Endothelial cell of umbilical vein (primary cell): Measurements from ENCODE around the gene APCDD1. TPM values are rescaled to one million over a fixed set of nuclear protein-coding genes. Genes with fewer than 3 reads are reported as not detected.

Experiments used
- BruUV-seq: library from RNA; stranded (reverse); fragments of 400-500 nt; replicated peaks from 2 replicates; lab custom pipeline; 2021; lab: Mats Ljungman, UMichigan
- CTCF ChIA-PET: fragments of 300-600, 350-600 bp; sonication (Branson Sonifier 250); formaldehyde crosslinking; loops from one replicate; lab custom pipeline; 2021; ENCODE audit warnings: antibody characterized with exemption, inconsistent platforms; lab: Charles Lee
- POLR2A ChIA-PET: fragments of 300-600, 350-600 bp; sonication (Branson Sonifier 250); formaldehyde crosslinking; loops from one replicate; lab custom pipeline; 2021; ENCODE audit warnings: antibody characterized with exemption, inconsistent platforms; lab: Charles Lee
- DNase-seq: peaks from one replicate; pipeline ENCODE4 v3.0.0-alpha.2; 2011; ENCODE audit warnings: low read depth, low spot score
- FAIRE-seq: peaks from 2 replicates; lab custom pipeline; 2011; peaks lifted over from hg19 to GRCh38; lab: Jason Lieb, UNC
- H2AFZ ChIP-seq: 2 replicates; pipeline ENCODE4 v1.6.0; 2012; ENCODE audit warnings: low read depth, low read length, control low read depth, inconsistent platforms
- H3K27ac ChIP-seq: 2 replicates; pipeline ENCODE4 v1.5.1; 2011; ENCODE audit warnings: low read depth, mild to moderate bottlenecking, control low read depth, low read length, moderate library complexity; ENCODE audit not compliant: insufficient read depth
- H3K27me3 ChIP-seq, 2 experiments: 2 replicates each; pipeline versions ENCODE4 v1.6.0 to v1.6.1; 2011; ENCODE audit warnings: low read length in 2 of 2, mixed read lengths in 1 of 2; ENCODE audit not compliant: control insufficient read depth in 2 of 2, insufficient read depth in 2 of 2
- H3K36me3 ChIP-seq, 2 experiments: 2 replicates in 1 of 2; 3 replicates in 1 of 2; pipeline ENCODE4 v1.5.1; 2011; ENCODE audit warnings: low read length in 2 of 2, mild to moderate bottlenecking in 1 of 2, moderate library complexity in 1 of 2; ENCODE audit not compliant: control insufficient read depth in 2 of 2, insufficient read depth in 2 of 2; ENCODE audit errors: extremely low read depth in 1 of 2
- H3K4me1 ChIP-seq: 3 replicates; pipeline ENCODE4 v1.5.1; 2011; ENCODE audit warnings: mild to moderate bottlenecking, low read length; ENCODE audit not compliant: control insufficient read depth, insufficient read depth; ENCODE audit errors: extremely low read depth
- H3K4me2 ChIP-seq: 2 replicates; pipeline ENCODE4 v1.6.1; 2011; ENCODE audit warnings: low read length, control low read depth, mixed read lengths; ENCODE audit not compliant: insufficient read depth
- H3K4me3 ChIP-seq, 3 experiments: fragments of 200-600 bp in 1 of 3; sonication (generic), shearing (Covaris generic) in 1 of 3; replicated peaks in 1 of 3; 2 replicates each; pipeline ENCODE4 v1.5.1; 2011 to 2016; ENCODE audit warnings: control low read depth in 3 of 3, low read length in 3 of 3, mild to moderate bottlenecking in 2 of 3, inconsistent platforms in 1 of 3, low read depth in 1 of 3, moderate library complexity in 1 of 3; ENCODE audit not compliant: insufficient read depth in 1 of 3
- H3K79me2 ChIP-seq: 2 replicates; pipeline ENCODE4 v1.6.0; 2012; ENCODE audit warnings: low read length, inconsistent platforms; ENCODE audit not compliant: control insufficient read depth, insufficient read depth
- H3K9ac ChIP-seq: replicated peaks from 2 replicates; pipeline ENCODE3; 2011; ENCODE audit warnings: low read length, control low read depth; ENCODE audit not compliant: insufficient read depth; ENCODE audit errors: extremely low read depth
- H3K9me1 ChIP-seq: replicated peaks from 3 replicates; pipeline ENCODE4 v1.6.0; 2011; ENCODE audit warnings: mild to moderate bottlenecking, low read length; ENCODE audit not compliant: control insufficient read depth, insufficient read depth; ENCODE audit errors: extremely low read depth
- H3K9me3 ChIP-seq: replicated peaks from 2 replicates; pipeline ENCODE4 v1.5.1; 2012; ENCODE audit warnings: low read length, inconsistent platforms; ENCODE audit not compliant: control insufficient read depth, insufficient read depth
- H4K20me1 ChIP-seq: replicated peaks from 2 replicates; pipeline ENCODE3; 2011; ENCODE audit warnings: mild to moderate bottlenecking, low read length; ENCODE audit not compliant: control insufficient read depth, insufficient read depth; ENCODE audit errors: extremely low read depth
- CTCF ChIP-seq, 2 donors: IDR thresholded peaks; 1 replicate in 1 of 2; 2 replicates in 1 of 2; pipeline ENCODE4 v1.5.1; 2011; ENCODE audit warnings: low read length in 2 of 2, mild to moderate bottlenecking in 2 of 2, moderate library complexity in 2 of 2, control low read depth in 1 of 2, inconsistent platforms in 1 of 2, low read depth in 1 of 2; ENCODE audit not compliant: insufficient read depth in 1 of 2; ENCODE audit errors: extremely low read depth in 1 of 2
- EZH2 ChIP-seq: IDR thresholded peaks from 2 replicates; pipeline ENCODE4 v1.6.1; 2012; ENCODE audit warnings: borderline replicate concordance, low read depth, mild to moderate bottlenecking, moderate library complexity, low read length, inconsistent platforms; ENCODE audit not compliant: severe bottlenecking
- JUN ChIP-seq: IDR thresholded peaks from 2 replicates; pipeline ENCODE4 v1.6.1; 2011; ENCODE audit warnings: borderline replicate concordance, low read depth; ENCODE audit not compliant: insufficient read length, insufficient read depth
- MAX ChIP-seq: IDR thresholded peaks from 2 replicates; pipeline ENCODE4 v1.6.1; 2011; ENCODE audit not compliant: insufficient read depth, insufficient read length
- POLR2A ChIP-seq: IDR thresholded peaks from 2 replicates; pipeline ENCODE4 v1.6.1; 2012; ENCODE audit warnings: low read depth, mild to moderate bottlenecking, control low read depth, low read length
- POLR2AphosphoS5 ChIP-seq: IDR thresholded peaks from 2 replicates; pipeline ENCODE4 v1.6.1; 2012; ENCODE audit warnings: low read depth, mild to moderate bottlenecking, control low read depth, low read length, moderate library complexity; ENCODE audit not compliant: insufficient read depth
- dilution Hi-C: fragments of 300-500 bp; cut with MboI; formaldehyde crosslinking; loops from one replicate; pipeline ENCODE4 v1.15.0; 2019; ENCODE audit warnings: low sequenced_read_pairs; ENCODE audit not compliant: extremely low pct_ligation_motif_present
- intact Hi-C: fragments of 100-400 bp; cut with micrococcal nuclease; formaldehyde crosslinking; loops from one replicate; pipeline ENCODE4 v1.10.0; 2022
- polyA plus RNA-seq, 4 experiments: library from polyadenylated mRNA; depleted of rRNA in 3 of 4; stranded (reverse) in 3 of 4; unstranded in 1 of 4; fragments of >200 nt; gene quantifications; 2 replicates each; pipeline versions ENCODE4 v1.2.1 to v1.2.3, GENCODE V29; 2011 to 2012; ENCODE audit warnings: missing spikeins in 1 of 4
- total RNA-seq: library from RNA; stranded (reverse); gene quantifications from 2 replicates; pipeline ENCODE4 v1.2.3, GENCODE V29; 2021

Gene APCDD1
- total and polyA plus RNA-seq, 2 donors (not counting 3 experiments of a cell fraction or from before 2014, with no cell fraction given), result 0.95 to 1.4 TPM

GRCh38 chr18:10488017-10488416, 33.6 kb downstream of the APCDD1 start:
- Histone ChIP-seq H4K20me1 (no peaks in the 10 kb centered on the region), H2AFZ (no peak overlapping the region), H3K27me3 (peaks cover 1 to 2% of the 10 kb centered on the region in 2 experiments), H3K4me1 (no peaks in the 10 kb centered on the region), H3K27ac (no peak overlapping the region), H3K4me3 (no peak overlapping the region), H3K4me2 (no peak overlapping the region), H3K9me1 (no peaks in the 10 kb centered on the region), H3K9me3 (no peaks in the 10 kb centered on the region), H3K36me3 (no peaks in the 10 kb centered on the region), H3K9ac (no peak overlapping the region), H3K79me2 (no peaks in the 10 kb centered on the region)
- BruUV-seq, result no TSS peak
- dilution Hi-C loops (no loop called here), intact Hi-C loops (no loop called here)
- no peak for FAIRE-seq
- ChIA-PET POLR2A (no interaction called here), CTCF (no interaction called here)
- no peak for TF ChIP-seq POLR2AphosphoS5
- no peak for TF ChIP-seq EZH2
- no peak for TF ChIP-seq POLR2A
- no peak for TF ChIP-seq JUN
- no peak for TF ChIP-seq CTCF (IDR thresholded peaks at IDR 0.05; ENCODE audit: extremely low read depth in 1 of 2, insufficient read depth in 1 of 2, low read depth in 1 of 2, low read length in 2 of 2)
- TF ChIP-seq MAX, result no peak
- no peak for DNase-seq
